ENCODE results near the gene IL1RL1.

Gene IL1RL1

DNA sequence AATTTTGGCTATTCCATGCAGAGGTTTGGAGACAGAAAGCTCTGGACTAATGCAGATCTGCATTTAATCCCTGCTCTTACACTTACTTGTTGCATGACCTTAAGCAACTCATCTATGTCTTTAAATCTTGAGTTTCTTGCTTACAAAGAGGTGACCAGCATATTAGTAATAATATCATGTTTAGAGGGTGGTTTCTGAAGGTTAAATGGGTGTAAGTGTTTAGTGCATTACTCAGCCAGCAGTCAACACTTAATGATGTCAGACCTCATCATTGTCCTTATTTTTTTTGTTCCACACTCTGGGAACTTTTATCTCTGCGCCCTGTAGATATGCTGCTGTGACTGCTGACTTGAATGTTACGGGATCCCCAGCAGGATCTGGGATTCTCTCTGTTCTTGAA lies 1.7 kb downstream of the IL1RL1 start:
- H3K9me3 ChIP-seq (ENCODE audit: insufficient read depth, low read depth, low read length): no peaks in the 10 kb centered on the region
- no peaks in the 10 kb centered on the region for H3K36me3 ChIP-seq (ENCODE audit: insufficient read depth, low read length)
- no peak for TF ChIP-seq EZH2phosphoT487 (IDR thresholded peaks at IDR 0.05; ENCODE audit: borderline replicate concordance)
- TF ChIP-seq, protein P1, sequence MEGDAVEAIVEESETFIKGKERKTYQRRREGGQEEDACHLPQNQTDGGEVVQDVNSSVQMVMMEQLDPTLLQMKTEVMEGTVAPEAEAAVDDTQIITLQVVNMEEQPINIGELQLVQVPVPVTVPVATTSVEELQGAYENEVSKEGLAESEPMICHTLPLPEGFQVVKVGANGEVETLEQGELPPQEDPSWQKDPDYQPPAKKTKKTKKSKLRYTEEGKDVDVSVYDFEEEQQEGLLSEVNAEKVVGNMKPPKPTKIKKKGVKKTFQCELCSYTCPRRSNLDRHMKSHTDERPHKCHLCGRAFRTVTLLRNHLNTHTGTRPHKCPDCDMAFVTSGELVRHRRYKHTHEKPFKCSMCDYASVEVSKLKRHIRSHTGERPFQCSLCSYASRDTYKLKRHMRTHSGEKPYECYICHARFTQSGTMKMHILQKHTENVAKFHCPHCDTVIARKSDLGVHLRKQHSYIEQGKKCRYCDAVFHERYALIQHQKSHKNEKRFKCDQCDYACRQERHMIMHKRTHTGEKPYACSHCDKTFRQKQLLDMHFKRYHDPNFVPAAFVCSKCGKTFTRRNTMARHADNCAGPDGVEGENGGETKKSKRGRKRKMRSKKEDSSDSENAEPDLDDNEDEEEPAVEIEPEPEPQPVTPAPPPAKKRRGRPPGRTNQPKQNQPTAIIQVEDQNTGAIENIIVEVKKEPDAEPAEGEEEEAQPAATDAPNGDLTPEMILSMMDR (conservative IDR thresholded peaks at IDR 0.05; ENCODE audit: low read length): no peak
- no peak overlapping the region for H3K4me3 ChIP-seq (ENCODE audit: low read length, poor library complexity, severe bottlenecking)
- H2AFZ ChIP-seq (ENCODE audit: low read length): peak overlapping the region; percentile 50
- peaks cover 5% of the 10 kb centered on the region; the same call in 1 of the 2 replicates for H3F3A ChIP-seq (ENCODE audit: low read depth)
- no peaks in the 10 kb centered on the region for H3K9me2 ChIP-seq (replicated peaks; ENCODE audit: low read depth, low read length)
- H3K4me2 ChIP-seq (ENCODE audit: low read depth, low read length, poor library complexity, severe bottlenecking): peak overlapping the region; percentile 9
- no peak overlapping the region for H3K9ac ChIP-seq (ENCODE audit: low read depth, low read length, poor library complexity, severe bottlenecking)
- H3K27me3 ChIP-seq (ENCODE audit: insufficient read depth, low read length, poor library complexity, severe bottlenecking): no peaks in the 10 kb centered on the region
- peaks cover 48% of the 10 kb centered on the region for H3K4me1 ChIP-seq (ENCODE audit: insufficient read depth, low read length, poor library complexity, severe bottlenecking)
- H4K20me1 ChIP-seq (ENCODE audit: insufficient read depth, low read length, poor library complexity, severe bottlenecking): no peaks in the 10 kb centered on the region
- H3K79me2 ChIP-seq (ENCODE audit: insufficient read depth, low read length): no peaks in the 10 kb centered on the region

DNA sequence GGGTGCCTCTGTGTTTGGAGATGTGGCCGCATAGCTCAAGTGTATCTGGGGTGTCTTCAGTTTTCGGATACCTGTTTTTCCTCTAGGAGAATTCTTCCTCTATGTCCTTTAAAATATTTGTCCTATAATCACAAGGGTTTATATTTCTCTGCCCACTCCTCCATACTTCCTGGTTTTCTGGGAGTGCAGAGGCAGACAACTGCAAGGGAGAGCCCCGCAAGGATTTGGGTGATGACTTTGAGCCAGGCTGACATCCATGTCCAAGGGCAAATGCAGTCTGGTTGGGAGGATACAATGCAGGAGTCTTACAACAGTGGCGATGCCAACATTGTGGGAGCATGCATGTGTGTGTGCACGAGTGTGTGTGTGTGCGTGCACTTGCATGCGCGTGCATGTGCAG lies 2.1 kb downstream of the IL1RL1 start:
- H3K4me2 ChIP-seq (ENCODE audit: low read depth, low read length, poor library complexity, severe bottlenecking): no peak overlapping the region
- 0 out of 2 replicates have a peak overlapping the region, but pooled peaks have one; percentile 8 for H2AFZ ChIP-seq (ENCODE audit: low read length)
- no peaks in the 10 kb centered on the region for H3K9me2 ChIP-seq (replicated peaks; ENCODE audit: low read depth, low read length)
- H3K4me3 ChIP-seq (ENCODE audit: low read length, poor library complexity, severe bottlenecking): no peak overlapping the region
- H3K27me3 ChIP-seq (ENCODE audit: insufficient read depth, low read length, poor library complexity, severe bottlenecking): no peaks in the 10 kb centered on the region
- no peaks in the 10 kb centered on the region for H3K79me2 ChIP-seq (ENCODE audit: insufficient read depth, low read length)
- H3K36me3 ChIP-seq (ENCODE audit: insufficient read depth, low read length): no peaks in the 10 kb centered on the region
- H3K4me1 ChIP-seq (ENCODE audit: insufficient read depth, low read length, poor library complexity, severe bottlenecking): peaks cover 49% of the 10 kb centered on the region
- no peak overlapping the region for H3K9ac ChIP-seq (ENCODE audit: low read depth, low read length, poor library complexity, severe bottlenecking)
- H3F3A ChIP-seq (ENCODE audit: low read depth): peaks cover 5% of the 10 kb centered on the region; the same call in 1 of the 2 replicates
- H3K9me3 ChIP-seq (ENCODE audit: insufficient read depth, low read depth, low read length): no peaks in the 10 kb centered on the region
- no peak for TF ChIP-seq EZH2phosphoT487 (IDR thresholded peaks at IDR 0.05; ENCODE audit: borderline replicate concordance)
- TF ChIP-seq, protein P1 (conservative IDR thresholded peaks at IDR 0.05; ENCODE audit: low read length): no peak
- H4K20me1 ChIP-seq (ENCODE audit: insufficient read depth, low read length, poor library complexity, severe bottlenecking): no peaks in the 10 kb centered on the region

DNA sequence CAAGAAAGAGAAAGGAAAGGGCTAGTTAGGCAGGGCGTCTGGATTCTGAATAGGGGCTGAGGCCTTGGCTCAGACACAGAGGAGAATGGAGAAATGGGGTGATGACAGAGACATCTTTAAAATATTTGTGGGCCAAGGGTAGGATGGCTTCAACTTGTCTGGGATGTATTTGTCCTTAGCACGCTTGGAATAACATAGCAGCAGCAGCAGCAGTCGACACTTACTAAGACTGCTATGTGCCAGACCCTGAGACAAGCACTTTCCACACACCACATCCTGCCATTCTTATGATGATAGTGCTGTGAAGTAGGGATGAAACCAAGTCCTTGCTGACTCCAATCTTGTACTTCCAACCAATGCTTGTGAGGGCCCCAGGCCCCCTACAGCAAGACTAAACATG lies 2.6 kb downstream of the IL1RL1 start:
- H3K9me2 ChIP-seq (replicated peaks; ENCODE audit: low read depth, low read length): no peaks in the 10 kb centered on the region
- TF ChIP-seq EZH2phosphoT487 (IDR thresholded peaks at IDR 0.05; ENCODE audit: borderline replicate concordance): no peak
- TF ChIP-seq, protein P1 (conservative IDR thresholded peaks at IDR 0.05; ENCODE audit: low read length): no peak
- H3K4me2 ChIP-seq (ENCODE audit: low read depth, low read length, poor library complexity, severe bottlenecking): no peak overlapping the region
- H2AFZ ChIP-seq (ENCODE audit: low read length): 0 out of 2 replicates have a peak overlapping the region, but pooled peaks have one; percentile 8
- H3F3A ChIP-seq (ENCODE audit: low read depth): peaks cover 5% of the 10 kb centered on the region; the same call in 1 of the 2 replicates
- H4K20me1 ChIP-seq (ENCODE audit: insufficient read depth, low read length, poor library complexity, severe bottlenecking): no peaks in the 10 kb centered on the region
- no peaks in the 10 kb centered on the region for H3K9me3 ChIP-seq (ENCODE audit: insufficient read depth, low read depth, low read length)
- H3K79me2 ChIP-seq (ENCODE audit: insufficient read depth, low read length): no peaks in the 10 kb centered on the region
- no peak overlapping the region for H3K4me3 ChIP-seq (ENCODE audit: low read length, poor library complexity, severe bottlenecking)
- peaks cover 54% of the 10 kb centered on the region for H3K4me1 ChIP-seq (ENCODE audit: insufficient read depth, low read length, poor library complexity, severe bottlenecking)
- no peaks in the 10 kb centered on the region for H3K36me3 ChIP-seq (ENCODE audit: insufficient read depth, low read length)
- no peaks in the 10 kb centered on the region for H3K27me3 ChIP-seq (ENCODE audit: insufficient read depth, low read length, poor library complexity, severe bottlenecking)
- no peak overlapping the region for H3K9ac ChIP-seq (ENCODE audit: low read depth, low read length, poor library complexity, severe bottlenecking)

Data from Loucy (cell line).